ENCODE results near the gene PBX4. TPM values are rescaled to one million over a fixed set of nuclear protein-coding genes. Genes with fewer than 3 reads are reported as not detected.

PBX4 gene
- total RNA-seq, 1 donor from 2014 or later, result 24.8 TPM

DNA sequence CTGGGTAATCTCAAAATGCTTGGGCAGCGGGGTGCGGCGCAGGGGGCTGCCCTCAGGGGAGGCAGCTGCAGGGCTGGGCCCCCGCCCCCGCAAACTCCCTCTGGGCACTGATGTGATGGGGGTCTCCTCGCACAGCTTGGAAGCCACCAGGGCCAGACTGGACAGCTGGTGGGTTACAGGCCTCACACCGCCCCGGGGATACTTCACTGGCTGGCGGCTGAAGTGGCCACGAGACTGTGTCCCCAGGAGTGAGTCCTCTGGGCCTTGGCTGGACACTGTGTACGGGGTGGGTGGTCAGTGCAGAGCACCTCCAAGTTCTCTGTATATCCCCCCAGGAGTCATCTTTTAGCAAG lies 11.6 kb upstream of the PBX4 start:
- Mint-ChIP-seq H3K36me3 (ENCODE audit: low read depth) (peaks cover 59% of the 10 kb centered on the region), H3K27ac (no peak overlapping the region), H3K4me1 (ENCODE audit: low read depth) (peaks cover 21% of the 10 kb centered on the region), H3K9me3 (no peaks in the 10 kb centered on the region), H3K4me3 (ENCODE audit: low read depth) (no peak overlapping the region), H3K27me3 (ENCODE audit: low read depth) (no peaks in the 10 kb centered on the region)
- intact Hi-C loops (cut with micrococcal nuclease), result no loop called here
- DNase-seq (ENCODE audit: low spot score), result no peak

DNA sequence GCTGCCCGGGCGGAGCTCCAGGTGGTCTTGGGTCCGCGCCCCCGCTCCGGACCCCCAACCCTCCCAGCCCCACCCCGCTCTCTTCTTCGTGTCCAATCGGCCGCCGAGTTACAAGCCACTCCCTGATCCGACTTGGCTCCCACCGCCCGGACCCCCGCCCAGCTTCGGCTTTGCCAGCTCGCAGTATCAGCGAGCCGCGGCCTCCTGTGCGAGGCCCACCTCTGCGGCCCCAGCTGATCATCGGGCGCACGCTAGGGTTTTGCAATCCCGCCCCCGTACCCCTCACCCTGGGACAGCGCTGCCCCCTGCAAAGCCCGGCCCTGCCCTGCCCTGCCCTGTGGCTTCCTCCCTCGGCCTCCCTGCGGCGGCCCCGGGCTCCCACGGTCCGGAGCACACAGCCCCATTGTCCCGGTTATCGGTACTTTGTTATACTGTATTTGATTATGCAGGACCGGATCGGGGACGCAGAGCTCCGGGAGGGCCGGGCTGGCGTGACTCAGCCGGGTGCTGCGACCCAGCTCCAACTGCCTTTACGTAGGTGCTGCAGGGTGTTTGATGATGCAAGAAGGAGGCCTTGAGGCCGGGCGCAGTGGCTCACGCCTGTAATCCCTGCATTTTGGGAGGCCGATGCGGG lies 10.1 kb upstream of the PBX4 start:
- H3K27ac Mint-ChIP-seq, result peak overlapping the region; percentile 60
- intact Hi-C loops (cut with micrococcal nuclease), result loop anchor here (5.0 kb wide), 1 partner anchor 41 kb away; no protein-coding TSS in a partner anchor
- peaks cover 19% of the 10 kb centered on the region for H3K4me1 Mint-ChIP-seq (ENCODE audit: low read depth)
- no peak for DNase-seq (ENCODE audit: low spot score)
- peaks cover 56% of the 10 kb centered on the region for H3K36me3 Mint-ChIP-seq (ENCODE audit: low read depth)
- H3K4me3 Mint-ChIP-seq (ENCODE audit: low read depth), result peak overlapping the region; percentile 68
- no peaks in the 10 kb centered on the region for H3K27me3 Mint-ChIP-seq (ENCODE audit: low read depth)
- H3K9me3 Mint-ChIP-seq, result no peaks in the 10 kb centered on the region

DNA sequence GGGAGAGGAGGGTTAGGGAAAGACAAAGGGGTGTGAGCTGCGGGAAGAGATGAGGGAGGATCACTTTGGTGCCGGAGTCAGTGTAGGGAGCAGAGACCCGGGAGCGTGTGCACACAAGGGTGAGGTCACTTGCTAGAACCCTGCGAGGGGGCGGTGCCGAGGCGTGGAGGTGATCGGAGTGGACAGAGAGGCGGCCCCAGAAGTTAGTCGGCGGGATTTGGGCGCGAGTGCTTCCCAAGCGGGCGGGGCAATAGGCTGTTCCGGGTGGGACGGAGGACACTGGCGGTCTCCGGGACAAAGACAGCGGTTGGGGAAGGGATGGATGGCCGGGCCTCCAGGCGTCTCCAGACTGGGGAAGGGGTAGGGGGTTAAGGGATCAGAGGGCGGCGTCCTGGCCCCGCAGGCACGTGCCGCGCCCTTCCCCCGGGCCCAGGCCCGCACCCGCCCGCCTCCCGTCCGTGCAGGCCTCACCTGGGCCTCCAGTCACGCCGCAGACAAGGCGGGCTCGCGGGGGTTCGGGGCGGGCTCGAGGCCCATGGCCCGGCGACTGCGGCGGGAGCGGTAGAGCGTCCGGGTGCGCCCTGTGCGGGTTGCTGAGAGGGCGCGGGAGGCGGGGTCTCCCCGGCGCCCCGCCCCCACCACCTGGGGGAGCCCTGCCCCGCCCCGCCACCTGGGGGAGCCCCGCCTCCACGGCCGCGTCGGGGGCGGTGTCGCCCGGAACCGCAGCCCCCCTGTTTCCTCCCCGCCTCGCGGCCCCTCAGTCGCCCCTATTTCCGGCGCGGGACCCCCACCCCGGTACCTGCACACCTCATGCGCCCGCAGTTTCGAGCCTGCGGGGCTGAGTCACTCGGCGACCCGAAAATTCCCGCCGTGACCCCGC lies 9.4 kb upstream of the PBX4 start, which contains the start of gene LPAR2:
Gene LPAR2, minus strand, starts transcription at position 600 of the 880 bp plus-strand sequence. CDS start 945 bp downstream, outside the sequence.
- Mint-ChIP-seq H3K4me3 (ENCODE audit: low read depth) (peak within 1 kb of the TSS; percentile 92), H3K4me1 (ENCODE audit: low read depth) (peaks cover 18% of the 10 kb centered on the region), H3K9me3 (no peaks in the 10 kb centered on the region), H3K36me3 (ENCODE audit: low read depth) (peaks cover 52% of the 10 kb centered on the region), H3K27ac (peak within 1 kb of the TSS; percentile 87), H3K27me3 (ENCODE audit: low read depth) (no peaks in the 10 kb centered on the region)
- peak; percentile 56 for DNase-seq (ENCODE audit: low spot score)
- intact Hi-C loops (cut with micrococcal nuclease), result loop anchor here (2.0 to 5.0 kb wide), 2 partner anchors 15 to 41 kb away; partner anchors contain the start of gene GMIP

DNA sequence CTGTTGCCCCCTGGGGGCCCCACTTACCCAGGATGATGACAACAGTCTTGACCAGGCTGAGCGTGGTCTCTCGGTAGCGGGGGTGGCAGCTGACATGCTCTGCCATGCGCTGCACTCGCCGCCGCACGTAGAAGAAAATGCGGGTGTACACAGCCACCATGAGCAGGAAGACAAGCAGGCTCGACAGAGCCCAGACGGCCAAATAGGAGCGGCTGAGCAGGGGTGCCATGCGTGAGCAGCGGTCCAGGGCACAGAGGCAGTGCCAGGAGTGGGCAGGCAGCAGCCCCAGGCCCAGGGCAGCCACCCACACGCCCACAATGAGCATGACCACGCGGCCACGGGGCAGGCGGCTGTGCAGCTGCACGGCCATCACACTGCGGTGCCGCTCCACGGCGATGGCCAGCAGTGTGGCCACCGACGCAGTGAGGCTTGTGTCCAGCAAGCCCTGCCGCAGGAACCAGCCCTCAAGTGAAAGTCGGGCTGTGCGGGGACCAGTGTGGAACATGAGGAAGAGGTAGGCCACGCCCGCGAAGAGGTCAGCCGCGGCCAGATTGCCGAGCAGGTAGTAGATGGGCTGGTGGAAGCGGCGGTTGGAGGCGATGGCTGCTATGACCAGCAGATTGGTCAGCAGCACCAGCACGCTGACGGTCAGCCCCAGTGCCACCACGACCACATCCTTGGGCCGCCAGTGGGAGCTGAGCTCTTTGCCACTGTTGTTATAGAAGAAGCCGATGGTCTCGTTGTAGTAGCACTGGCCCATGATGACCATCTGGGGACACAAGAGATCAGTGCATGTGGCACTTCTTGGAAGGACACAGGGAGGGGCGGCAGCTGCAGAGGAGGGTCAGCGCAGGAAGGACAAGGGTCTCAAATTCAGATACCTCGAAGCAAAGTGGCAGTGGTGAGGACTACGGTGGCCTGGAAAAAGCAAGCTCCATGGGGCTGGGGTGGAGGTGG lies 8.3 kb upstream of the PBX4 start:
- Mint-ChIP-seq H3K27me3 (ENCODE audit: low read depth) (no peaks in the 10 kb centered on the region), H3K4me1 (ENCODE audit: low read depth) (peaks cover 17% of the 10 kb centered on the region), H3K27ac (no peak overlapping the region), H3K4me3 (ENCODE audit: low read depth) (peak overlapping the region; percentile 92), H3K36me3 (ENCODE audit: low read depth) (peaks cover 52% of the 10 kb centered on the region), H3K9me3 (no peaks in the 10 kb centered on the region)
- intact Hi-C loops (cut with micrococcal nuclease), result loop anchor here (2.0 to 5.0 kb wide), 2 partner anchors 16 to 39 kb away; partner anchors contain the start of gene GMIP
- no peak for DNase-seq (ENCODE audit: low spot score)

DNA sequence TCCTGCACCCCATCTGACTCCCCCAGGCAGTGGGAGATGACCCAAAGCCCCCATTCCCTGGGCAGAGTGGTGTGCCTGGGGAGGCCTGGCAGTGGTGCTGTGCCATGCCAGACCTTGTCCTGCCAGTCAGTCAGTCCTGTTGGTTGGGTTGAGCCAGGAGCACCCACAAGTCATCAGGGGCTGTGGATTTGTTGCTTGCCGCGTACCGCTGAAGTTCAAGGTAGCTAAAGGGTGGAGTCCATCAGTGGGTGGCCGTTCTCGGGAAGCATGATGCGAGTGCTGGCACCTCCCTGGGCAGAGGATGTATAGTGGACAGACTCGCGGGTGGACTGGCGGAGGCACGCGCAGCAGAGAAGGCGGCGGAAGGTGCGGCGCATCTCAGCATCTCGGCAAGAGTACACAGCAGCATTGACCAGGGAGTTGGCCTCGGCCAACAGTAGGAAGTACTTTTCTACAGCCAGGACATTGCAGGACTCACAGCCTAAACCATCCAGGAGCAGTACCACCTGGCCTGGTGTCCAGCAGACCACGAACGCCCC lies 5.6 kb upstream of the PBX4 start:
- Mint-ChIP-seq H3K36me3 (ENCODE audit: low read depth) (peaks cover 35% of the 10 kb centered on the region), H3K4me1 (ENCODE audit: low read depth) (peaks cover 20% of the 10 kb centered on the region), H3K27me3 (ENCODE audit: low read depth) (no peaks in the 10 kb centered on the region), H3K4me3 (ENCODE audit: low read depth) (no peak overlapping the region), H3K9me3 (no peaks in the 10 kb centered on the region), H3K27ac (no peak overlapping the region)
- intact Hi-C loops (cut with micrococcal nuclease), result no loop called here
- DNase-seq (ENCODE audit: low spot score), result no peak

DNA sequence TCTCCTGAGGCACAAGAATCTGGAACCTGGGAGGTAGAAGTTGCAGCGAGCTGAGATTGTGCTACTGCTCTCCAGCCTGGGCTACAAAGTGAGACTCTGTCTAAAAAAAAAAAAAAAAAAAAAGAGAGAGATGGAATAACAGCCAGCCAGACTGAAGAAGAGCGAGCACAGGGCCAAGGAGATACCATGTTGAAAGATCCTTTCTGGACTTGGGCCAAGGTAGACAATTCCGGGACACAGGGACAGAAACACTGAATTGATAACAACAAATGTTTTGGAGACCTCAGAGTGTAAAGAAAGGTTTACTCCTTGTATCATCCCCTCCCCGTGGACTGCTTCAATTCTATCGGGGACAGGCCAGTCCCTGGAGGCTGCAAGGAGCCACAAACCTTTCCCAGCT lies 4.9 kb upstream of the PBX4 start:
- H3K27ac Mint-ChIP-seq, result no peak overlapping the region
- peaks cover 32% of the 10 kb centered on the region for H3K36me3 Mint-ChIP-seq (ENCODE audit: low read depth)
- H3K9me3 Mint-ChIP-seq, result no peaks in the 10 kb centered on the region
- H3K27me3 Mint-ChIP-seq (ENCODE audit: low read depth), result no peaks in the 10 kb centered on the region
- peaks cover 23% of the 10 kb centered on the region for H3K4me1 Mint-ChIP-seq (ENCODE audit: low read depth)
- intact Hi-C loops (cut with micrococcal nuclease), result no loop called here
- DNase-seq (ENCODE audit: low spot score), result no peak
- H3K4me3 Mint-ChIP-seq (ENCODE audit: low read depth), result no peak overlapping the region

DNA sequence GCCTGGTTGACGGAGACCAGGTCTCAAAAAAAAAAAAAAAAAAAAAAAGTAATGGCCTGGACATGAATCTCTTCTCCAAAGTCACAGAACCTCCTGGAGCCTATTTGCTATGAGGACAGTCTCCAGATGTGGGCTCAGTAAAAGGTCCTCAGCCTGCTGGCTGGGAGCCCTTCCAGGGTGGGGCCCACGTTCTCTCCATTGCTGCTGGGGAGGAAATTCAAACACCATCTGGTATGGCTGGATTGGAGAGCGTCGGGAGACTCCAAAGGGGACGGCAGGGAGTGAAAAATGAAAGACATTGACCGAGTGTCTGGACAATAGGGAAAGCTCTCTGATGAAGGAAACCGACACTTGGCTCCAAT lies 1.3 kb upstream of the PBX4 start:
- no peak for DNase-seq (ENCODE audit: low spot score)
- Mint-ChIP-seq H3K27me3 (ENCODE audit: low read depth) (no peaks in the 10 kb centered on the region), H3K27ac (no peak overlapping the region), H3K9me3 (no peaks in the 10 kb centered on the region), H3K4me3 (ENCODE audit: low read depth) (no peak overlapping the region), H3K36me3 (ENCODE audit: low read depth) (peaks cover 35% of the 10 kb centered on the region), H3K4me1 (ENCODE audit: low read depth) (peaks cover 29% of the 10 kb centered on the region)
- intact Hi-C loops (cut with micrococcal nuclease), result no loop called here

DNA sequence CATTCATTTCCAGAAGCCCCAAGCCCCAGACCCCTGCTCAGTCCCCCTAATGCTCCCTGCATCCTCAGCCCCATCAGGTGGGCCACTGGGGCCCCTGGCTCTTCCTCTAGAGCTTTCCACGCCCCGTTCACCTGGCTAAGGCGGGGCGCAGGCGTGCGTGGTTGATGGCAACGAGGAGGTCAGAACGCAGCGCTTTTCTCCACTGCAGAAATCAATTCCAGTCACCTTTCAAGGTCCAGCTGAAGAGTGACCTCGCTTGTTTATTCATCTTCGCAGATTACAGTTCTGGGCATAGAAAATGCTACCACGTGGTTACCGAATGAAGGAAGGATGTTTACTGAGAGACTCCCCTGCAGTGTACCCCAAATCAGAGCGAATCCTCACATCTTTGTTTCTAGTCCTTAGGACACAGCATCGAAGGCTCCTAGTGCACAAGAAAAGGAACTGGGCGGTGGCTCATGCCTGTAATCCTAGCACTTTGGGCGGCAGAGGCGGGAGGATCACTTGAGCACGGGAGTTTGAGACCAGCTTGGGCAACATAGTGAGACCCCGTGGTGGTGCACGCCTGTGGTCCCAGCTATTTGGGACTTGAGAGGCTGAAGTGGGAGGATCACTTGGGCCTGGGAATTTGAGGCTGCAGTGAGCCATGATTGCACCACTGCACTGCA lies 828 bp upstream of the PBX4 start:
- DNase-seq (ENCODE audit: low spot score), result no peak
- H3K27ac Mint-ChIP-seq, result peak overlapping the region; percentile 77
- H3K27me3 Mint-ChIP-seq (ENCODE audit: low read depth), result no peaks in the 10 kb centered on the region
- intact Hi-C loops (cut with micrococcal nuclease), result no loop called here
- H3K4me1 Mint-ChIP-seq (ENCODE audit: low read depth), result peaks cover 29% of the 10 kb centered on the region
- H3K4me3 Mint-ChIP-seq (ENCODE audit: low read depth), result peak overlapping the region; percentile 85
- H3K9me3 Mint-ChIP-seq, result no peaks in the 10 kb centered on the region
- peaks cover 31% of the 10 kb centered on the region for H3K36me3 Mint-ChIP-seq (ENCODE audit: low read depth)

DNA sequence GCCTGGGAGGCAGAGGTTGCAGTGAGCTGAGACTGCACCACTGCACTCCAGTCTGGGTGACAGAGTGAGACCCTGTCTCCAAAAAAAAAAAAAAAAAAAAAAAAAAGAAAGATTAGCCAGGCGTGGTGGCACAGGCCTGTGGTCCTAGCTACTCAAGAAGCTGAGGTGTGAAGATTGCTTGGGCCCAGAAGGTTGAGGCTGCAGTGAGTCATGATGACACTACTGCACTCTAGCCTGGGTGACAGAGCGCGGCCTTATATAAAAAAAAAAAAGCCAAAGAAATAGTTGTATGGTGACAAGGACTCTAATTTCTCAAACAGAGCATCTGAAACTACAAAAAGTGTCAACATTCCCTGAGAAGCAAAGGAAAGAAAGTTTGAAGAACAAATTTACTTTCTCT lies 3.4 kb downstream of the PBX4 start:
- intact Hi-C loops (cut with micrococcal nuclease), result no loop called here
- Mint-ChIP-seq H3K4me3 (ENCODE audit: low read depth) (peak overlapping the region; percentile 64), H3K9me3 (no peaks in the 10 kb centered on the region), H3K27ac (peak overlapping the region; percentile 82), H3K27me3 (ENCODE audit: low read depth) (no peaks in the 10 kb centered on the region), H3K4me1 (ENCODE audit: low read depth) (peaks cover 40% of the 10 kb centered on the region), H3K36me3 (ENCODE audit: low read depth) (peaks cover 35% of the 10 kb centered on the region)
- no peak for DNase-seq (ENCODE audit: low spot score)

DNA sequence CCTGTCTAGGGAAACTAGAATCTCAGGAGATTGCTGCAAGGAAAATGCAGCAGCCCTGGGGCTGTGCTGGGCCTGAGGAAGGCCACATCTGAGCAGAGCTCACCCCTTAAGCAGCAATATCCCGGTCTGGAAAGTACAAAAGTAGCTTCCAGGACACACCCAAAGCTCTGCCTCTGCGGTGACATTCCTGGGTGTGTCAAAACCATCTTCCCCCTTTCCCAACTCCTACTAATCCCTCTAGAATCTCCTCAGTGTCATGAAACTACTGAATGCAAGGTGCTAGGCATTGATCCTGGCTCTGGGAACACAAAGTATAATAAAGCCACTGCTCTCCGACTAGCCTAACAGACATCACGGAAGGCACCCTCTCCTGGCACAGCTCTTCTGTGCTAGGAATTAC lies 5.0 kb downstream of the PBX4 start:
- Mint-ChIP-seq H3K9me3 (no peaks in the 10 kb centered on the region), H3K4me3 (ENCODE audit: low read depth) (no peak overlapping the region), H3K36me3 (ENCODE audit: low read depth) (peaks cover 43% of the 10 kb centered on the region), H3K27ac (no peak overlapping the region), H3K4me1 (ENCODE audit: low read depth) (peaks cover 39% of the 10 kb centered on the region), H3K27me3 (ENCODE audit: low read depth) (no peaks in the 10 kb centered on the region)
- DNase-seq (ENCODE audit: low spot score), result no peak
- intact Hi-C loops (cut with micrococcal nuclease), result no loop called here

DNA sequence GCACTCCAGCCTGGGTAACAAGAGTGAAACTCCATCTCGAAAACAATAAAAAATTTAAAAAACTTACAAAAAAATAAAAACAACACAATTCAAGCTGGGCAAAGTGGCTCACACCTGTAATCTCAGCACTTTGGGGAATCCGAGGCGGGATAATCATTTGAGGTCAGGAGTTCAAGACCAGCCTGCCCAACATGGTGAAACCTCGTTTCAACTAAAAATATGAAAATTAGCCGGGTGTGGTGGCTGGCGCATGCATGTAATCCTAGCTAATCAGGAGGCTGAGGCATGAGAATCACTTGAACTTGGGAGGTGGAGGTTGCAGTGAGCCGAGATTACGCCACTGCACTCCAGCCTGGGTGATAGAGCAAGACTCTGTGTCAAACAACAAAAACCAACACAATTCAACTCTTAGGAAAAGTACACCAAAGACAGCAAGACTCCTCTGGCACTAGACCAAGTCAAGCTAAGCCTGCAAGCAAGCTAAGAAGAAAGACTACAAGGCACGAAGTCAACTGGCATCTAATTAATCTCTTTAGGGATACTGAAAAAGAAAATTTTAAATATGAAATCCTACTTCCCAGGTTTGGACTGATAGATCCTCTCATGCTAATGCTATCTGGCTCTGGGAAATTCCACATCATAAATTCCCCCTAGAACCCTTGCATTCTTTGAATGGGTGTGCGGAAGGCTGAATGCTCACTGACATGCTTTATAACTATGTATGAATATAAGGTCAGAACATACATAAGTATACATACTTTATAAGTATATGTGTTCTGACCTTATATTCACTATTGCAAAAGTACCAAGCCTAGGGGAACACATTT lies 7.9 kb downstream of the PBX4 start:
- H3K9me3 Mint-ChIP-seq, result no peaks in the 10 kb centered on the region
- peaks cover 32% of the 10 kb centered on the region for H3K4me1 Mint-ChIP-seq (ENCODE audit: low read depth)
- H3K36me3 Mint-ChIP-seq (ENCODE audit: low read depth), result peaks cover 49% of the 10 kb centered on the region
- H3K27ac Mint-ChIP-seq, result no peak overlapping the region
- intact Hi-C loops (cut with micrococcal nuclease), result no loop called here
- no peak for DNase-seq (ENCODE audit: low spot score)
- H3K27me3 Mint-ChIP-seq (ENCODE audit: low read depth), result no peaks in the 10 kb centered on the region
- no peak overlapping the region for H3K4me3 Mint-ChIP-seq (ENCODE audit: low read depth)
